Esophagus mucosa (tissue), 1 donor: ENCODE data around the gene PLEKHG1. TPM values are rescaled to one million over a fixed set of nuclear protein-coding genes. Genes with fewer than 3 reads are reported as not detected.

Source experiments
- ATAC-seq: fragments of 200-7000 bp; cut with Tn5 transposase; one replicate; pipeline ENCODE4 v1.9.1; 2020
- total RNA-seq: library from RNA; stranded (reverse); gene quantifications from one replicate; pipeline ENCODE4 v1.2.4, GENCODE V29; 2023
- donor health status: DM: yes; HTN: yes; CAD: no.

The PLEKHG1 gene
- total RNA-seq, 1 donor from 2014 or later, result 34.2 TPM

DNA sequence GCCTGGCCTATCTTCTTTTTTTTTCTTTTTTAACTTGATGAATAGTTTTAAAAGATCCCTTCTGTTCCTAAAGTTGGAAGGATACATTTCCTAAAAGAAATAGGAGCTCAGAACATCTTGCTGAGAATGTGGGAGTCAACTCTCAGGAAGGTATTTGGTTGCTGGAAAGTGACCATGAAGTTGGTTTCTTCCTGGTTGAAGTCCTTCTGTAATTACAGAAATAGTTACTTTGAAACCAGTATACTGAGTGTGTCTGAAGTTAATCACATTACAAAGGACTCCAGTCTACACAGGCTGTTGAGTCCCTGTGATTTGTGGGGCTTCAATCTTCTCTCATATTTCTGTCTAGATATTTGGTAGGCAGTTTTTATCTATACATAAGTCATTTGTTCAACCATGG lies 9.8 kb upstream of the PLEKHG1 start:
- no peak for ATAC-seq

- ATAC-seq, result peak; percentile 75
These were observed 9.2 kb upstream of the PLEKHG1 start for GRCh38 chr6:150590446-150590845.

- no peak for ATAC-seq
These were observed 7.2 kb upstream of the PLEKHG1 start for GRCh38 chr6:150592377-150592995.

DNA sequence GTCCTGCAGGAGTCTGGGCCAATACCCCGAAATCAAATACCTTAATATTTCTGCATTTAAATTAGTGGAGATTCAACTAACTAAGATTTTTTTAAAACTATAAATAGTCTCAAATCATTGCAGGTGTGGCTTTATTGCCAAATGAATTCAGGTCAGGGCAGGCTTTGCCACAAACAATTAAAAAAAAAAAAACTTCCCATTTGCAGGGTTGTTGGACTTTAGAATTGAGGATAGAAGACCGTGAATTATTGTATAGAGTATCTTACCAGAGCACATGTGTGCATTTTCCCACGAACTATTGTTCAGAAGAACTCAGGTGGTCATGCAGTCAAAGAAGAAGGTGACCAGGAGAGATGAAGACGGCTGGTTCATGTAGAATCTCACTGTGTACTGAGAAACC lies 6.6 kb upstream of the PLEKHG1 start:
- no peak for ATAC-seq

GRCh38 chr6:150596439-150596838 lies 3.2 kb upstream of the PLEKHG1 start:
- no peak for ATAC-seq

GRCh38 chr6:150598401-150598800 lies 1.3 kb upstream of the PLEKHG1 start:
- ATAC-seq, result no peak

DNA sequence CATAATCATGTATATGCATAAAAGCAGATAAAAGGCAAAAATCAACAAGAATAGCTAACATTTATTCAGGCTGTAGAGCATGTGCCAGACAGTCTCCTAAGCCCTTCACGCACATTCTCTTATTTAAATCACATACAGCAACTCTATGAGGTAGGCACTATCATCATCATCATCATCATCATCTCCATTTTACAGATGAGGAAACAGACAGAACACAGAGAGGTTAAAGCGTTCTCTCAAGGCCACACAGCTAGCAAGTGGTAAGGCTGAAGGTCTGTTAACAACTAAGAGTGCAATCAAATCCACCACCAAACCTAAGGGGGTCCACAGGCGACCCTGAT lies 857 bp upstream of the PLEKHG1 start:
- no peak for ATAC-seq

DNA sequence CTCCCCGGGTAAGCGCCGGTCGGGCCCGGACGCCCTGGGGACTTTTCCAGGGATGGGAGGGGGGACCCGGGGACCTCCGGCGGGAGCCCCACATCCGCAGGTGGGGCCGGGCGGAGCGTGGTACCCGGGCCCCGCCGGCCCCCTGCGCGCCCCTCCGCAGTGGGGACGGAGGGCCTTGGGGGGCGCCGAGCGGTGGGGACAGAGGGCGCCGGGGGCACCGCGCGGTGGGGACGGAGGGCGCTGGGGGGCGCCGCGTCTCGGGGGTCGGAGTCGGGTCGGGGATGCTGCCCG lies 270 bp downstream of the PLEKHG1 start:
- no peak for ATAC-seq

DNA sequence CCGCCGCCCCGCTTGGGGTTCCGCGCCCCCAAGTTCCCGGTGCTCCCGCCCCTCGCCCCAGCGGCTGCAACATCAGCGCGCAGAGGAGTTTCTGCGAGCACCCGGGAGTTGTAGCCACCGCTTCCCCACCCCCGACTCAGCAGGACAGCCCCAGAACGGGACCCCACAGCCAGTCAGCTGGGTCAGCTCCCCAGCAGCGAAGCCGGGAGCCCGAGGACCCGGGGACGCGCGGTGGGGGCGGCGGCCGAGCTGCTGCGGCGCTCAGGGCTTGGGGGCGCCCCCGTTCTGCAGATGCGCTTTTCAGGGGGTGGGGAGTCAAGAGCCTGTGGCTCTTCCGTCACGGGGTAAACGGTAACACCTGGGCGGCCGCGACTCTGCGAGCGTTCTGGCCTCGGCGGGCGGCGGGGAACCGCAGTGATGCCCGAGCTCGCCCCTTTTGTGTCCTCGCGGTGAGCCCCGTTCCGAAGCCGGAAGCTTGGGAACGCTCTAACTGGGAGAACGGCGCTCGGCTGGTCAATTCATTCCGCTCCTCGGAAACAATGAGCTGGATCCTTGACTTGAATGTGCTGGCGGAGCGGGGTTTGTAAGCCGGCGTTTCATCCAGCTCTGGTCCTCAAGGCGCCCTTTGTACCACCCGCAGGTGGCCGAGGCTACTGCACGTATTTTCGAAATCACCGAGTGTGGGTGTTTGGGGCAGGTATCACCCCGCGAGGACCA lies 774 bp downstream of the PLEKHG1 start:
- peak; percentile 70 for ATAC-seq

DNA sequence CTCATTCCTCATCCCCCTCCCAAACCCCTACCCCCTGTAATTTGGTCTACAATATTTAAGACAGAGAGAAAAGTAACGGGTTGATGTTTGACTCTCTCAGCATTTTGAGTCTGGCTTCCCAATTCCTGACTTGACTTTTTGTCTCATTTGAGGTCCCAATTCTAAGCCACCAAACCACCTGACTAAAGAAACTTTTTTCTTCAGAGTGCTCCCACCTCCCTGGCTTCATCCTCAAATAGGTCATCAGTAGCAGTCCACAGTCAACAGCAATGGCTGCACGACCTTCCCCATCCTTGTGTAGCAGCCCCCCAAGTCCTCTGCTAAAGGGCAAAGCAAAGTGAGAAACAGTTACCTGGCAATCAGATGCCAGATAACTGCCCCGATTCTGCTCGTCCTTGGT lies 1.8 kb downstream of the PLEKHG1 start:
- no peak for ATAC-seq

DNA sequence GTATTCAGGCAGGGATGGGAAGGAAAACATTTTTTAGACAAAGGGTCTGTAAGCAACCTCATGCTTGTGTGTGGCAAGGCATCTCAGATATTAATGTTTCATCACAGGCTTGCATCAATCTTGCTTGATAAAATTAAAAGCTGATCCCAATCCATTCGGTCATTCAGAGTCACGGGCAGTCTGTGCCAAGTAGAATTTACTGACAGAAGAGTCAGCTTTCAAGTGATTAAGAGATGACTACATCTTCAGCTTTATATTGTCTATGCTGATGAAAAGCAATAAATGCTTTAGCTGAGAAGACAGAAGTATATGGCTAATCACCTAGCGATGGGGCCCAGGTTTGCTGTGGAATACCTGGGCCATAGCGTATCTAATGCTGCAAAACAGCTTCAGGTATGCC lies 3.5 kb downstream of the PLEKHG1 start:
- ATAC-seq, result no peak

- ATAC-seq, result no peak
These were observed 4.8 kb downstream of the PLEKHG1 start for GRCh38 chr6:150604467-150604866.

DNA sequence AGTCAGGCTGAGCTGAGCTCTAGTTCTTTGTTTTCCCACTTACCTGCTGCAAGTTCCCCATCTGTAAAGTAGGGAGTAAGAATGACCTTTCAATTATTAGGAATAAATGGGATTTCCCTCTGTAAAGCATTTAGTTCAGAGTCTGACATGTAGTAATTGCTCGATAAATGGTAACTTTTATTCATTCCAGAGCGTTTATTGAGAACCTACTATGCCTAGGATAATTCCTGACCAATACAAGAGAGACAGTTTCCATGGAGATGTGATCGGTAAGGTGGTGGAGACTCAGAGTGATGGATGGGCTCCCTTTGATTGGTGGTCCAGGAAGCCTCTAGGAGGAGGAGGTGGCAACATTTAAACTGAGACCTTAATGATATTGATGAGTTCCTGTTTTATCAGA lies 5.6 kb downstream of the PLEKHG1 start:
- ATAC-seq, result no peak

- no peak for ATAC-seq
These were observed 6.5 kb downstream of the PLEKHG1 start for GRCh38 chr6:150606168-150606591.

DNA sequence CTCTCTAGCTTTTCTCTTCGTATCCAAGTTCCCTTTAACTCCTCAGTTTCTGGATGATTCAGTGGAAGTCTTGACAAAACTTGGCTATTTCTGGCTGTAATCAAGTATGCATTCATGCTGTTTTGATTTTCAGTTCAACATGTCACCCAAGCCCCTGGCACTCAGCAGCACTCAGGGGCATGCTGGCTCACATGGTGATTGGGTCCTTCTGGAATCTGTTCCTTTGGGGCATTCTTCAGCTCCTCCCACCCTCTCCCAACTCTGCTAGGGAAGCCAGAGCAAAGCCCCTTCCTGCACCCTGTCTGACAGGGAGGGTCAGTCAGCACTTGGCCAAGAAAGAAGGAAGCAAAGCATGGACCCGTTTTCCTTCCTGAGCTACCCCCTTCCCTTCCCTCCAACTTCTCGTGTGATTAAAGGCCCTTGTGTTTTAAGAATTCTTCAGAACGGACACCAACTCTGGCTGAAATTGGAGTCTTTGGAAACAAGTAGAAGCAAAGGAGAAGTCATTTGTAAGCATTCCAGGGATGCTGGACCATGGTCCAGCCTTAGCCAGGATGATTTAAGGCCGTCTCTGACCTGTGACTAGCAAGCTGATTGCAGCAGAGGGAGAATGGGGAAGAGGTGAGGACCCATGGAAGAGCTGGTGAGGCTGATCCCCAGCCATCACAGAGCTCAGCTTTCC lies 7.1 kb downstream of the PLEKHG1 start:
- ATAC-seq, result no peak

- ATAC-seq, result no peak
These were observed 7.6 kb downstream of the PLEKHG1 start for GRCh38 chr6:150607329-150607650.

DNA sequence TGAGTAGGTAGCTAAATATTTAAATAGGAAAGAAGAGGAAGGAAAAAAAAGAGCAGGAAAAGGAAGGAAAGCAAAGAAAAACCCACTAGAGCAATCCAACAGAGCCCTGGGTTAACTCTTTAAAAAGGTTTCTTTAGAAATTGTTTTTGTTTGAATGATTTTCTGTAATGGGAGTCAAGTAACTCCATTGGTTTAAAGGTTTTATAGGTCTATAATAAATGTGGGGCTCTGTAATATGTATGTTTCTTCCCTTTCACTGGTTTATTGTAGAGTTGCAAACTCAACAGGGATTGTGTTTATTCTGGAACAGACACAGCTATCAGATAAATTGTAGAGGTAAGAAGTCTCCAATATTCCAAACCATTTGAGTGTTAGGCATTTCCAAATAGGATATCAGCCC lies 10.9 kb downstream of the PLEKHG1 start:
- no peak for ATAC-seq

DNA sequence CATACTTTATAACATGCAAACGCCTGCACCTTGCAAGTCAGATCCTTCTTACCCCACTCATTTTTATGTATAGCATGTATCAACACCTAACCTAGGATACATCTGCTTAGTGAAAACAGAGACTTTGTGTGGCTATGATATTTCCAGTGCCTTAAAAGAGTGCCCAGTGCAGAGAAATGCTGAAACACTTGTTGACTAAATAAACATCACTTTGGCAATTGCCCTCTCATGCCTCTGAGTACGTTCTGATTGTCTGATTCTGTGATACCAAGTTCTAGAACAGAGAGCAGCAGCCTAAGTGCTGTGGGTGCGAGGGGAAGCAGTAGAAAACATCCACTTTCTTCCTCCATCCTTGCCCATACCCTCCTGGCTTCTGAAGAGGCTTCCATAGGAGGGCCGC lies 13.6 kb downstream of the PLEKHG1 start:
- no peak for ATAC-seq

GRCh38 chr6:150615967-150616366 lies 16.3 kb downstream of the PLEKHG1 start:
- no peak for ATAC-seq

DNA sequence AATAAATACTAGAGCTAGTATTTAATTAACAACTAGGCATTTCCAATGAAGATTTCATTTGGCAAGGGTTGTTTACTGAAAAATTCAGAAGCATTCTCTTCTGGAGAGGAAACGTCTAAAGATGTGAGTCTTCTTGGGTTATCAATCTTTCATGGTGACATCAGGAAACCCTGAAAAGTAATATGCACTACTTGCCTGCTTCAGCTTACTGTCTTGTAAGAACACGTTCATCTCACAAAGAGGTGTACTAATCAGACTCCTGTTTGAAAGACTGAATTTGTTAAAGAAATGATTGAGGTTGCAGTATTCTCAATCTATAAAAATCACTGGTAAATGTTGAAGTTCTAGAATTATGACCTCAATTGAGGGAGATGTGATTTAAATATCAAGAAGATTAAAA lies 16.9 kb downstream of the PLEKHG1 start:
- no peak for ATAC-seq

- no peak for ATAC-seq
These were observed 17.4 kb downstream of the PLEKHG1 start for GRCh38 chr6:150617062-150617461.

DNA sequence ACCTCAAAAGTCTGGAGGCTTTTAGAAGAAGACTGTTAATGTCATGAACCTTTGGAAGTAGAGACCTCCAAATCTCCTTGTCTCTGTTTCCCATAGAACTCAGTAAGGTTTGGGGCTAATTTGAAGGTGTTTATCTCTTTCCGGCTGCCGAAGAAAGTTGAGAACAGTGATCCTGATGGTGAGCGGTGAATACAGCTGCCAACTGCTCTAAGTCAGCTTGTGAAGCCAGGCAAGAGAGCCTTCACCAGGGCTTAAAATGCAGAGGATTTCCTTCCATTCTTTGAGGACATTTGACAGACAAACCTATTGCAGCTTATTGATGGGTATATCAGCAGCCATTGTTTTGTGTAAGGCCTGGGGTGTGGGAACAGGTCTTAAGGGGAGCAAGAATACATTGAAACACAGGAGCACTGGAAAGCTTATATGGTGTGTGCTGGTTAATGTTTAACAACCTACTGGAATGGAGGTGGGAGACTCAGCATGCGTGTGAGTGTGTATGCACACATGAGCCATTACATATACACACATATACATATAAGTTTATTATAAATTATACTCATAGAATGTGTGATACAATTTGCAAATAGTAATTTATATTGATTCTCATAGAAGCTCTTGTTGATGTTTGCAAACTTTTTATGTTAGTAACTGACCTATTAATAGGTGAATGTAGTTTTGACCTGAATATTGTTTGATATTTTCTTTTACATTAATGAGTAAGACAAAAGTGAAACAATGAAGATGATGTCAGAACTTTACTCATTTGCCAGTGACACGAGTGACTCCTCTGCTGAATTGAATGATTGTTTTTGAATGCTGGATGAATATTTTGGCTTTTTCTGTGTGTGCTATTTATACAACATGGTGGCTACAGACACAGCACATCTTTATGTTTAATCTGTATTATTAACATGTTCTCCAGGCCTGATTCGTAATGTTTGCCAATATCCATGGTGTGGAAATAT lies 18.1 kb downstream of the PLEKHG1 start:
- ATAC-seq, result no peak

DNA sequence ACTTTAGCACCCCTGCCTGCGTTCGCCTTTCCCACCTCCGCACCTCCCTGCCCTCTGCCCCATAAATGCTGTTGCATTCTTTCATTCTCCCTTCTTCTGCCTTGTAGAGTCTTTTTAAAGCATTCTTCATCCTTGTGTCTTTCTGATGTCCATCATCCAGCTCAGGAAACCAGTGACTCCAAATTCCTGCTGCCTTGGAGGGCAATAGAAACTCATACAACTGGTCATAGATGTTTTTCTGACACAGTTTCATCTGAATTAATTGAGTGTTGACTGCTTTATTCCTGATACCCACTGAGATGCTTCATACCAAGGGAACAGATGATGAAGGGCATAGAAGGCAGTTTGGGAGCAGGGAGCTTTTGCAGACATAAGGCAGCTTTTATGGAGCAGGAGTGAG lies 19.6 kb downstream of the PLEKHG1 start:
- ATAC-seq, result no peak
